ENCODE measurements around the gene SMOC1.

SMOC1 gene

DNA sequence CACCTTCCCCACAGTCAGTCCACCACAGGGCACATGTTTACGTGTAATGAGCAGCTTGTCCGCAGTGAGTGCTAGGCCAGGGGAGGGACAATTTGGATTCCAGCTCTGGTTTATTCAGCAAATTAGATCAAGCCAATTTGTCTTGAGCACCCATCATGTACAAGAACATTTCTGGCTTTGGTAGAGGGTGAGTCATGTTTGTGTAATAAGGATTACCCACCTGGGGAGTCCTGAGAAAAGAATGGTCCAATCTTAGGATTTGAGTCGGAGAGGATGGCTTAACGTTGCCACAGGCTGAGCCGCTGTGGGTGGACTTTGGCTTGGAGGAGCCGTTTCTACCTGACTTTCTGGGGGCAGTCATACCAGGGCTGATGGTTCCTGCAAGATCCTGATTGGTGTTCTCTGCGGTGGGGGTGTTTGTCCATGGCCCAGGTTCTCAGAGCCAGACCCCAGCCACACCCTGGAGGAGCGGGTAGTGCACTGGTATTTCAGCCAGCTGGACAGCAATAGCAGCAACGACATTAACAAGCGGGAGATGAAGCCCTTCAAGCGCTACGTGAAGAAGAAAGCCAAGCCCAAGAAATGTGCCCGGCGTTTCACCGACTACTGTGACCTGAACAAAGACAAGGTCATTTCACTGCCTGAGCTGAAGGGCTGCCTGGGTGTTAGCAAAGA is 143.7 kb downstream of the SMOC1 start:
- no peak overlapping the region for H2AFZ ChIP-seq (ENCODE audit: low read length)
- H4K91ac ChIP-seq (ENCODE audit: low read depth, low read length, poor library complexity), result no peak overlapping the region
- no peak overlapping the region for H4K8ac ChIP-seq (ENCODE audit: low read depth, low read length)
- H3K79me1 ChIP-seq (ENCODE audit: low read depth, low read length), result no peaks in the 10 kb centered on the region
- no peaks in the 10 kb centered on the region for H3K27me3 ChIP-seq (ENCODE audit: control insufficient read depth in 3 of 3, insufficient read depth in 3 of 3, low read depth in 1 of 3, low read length in 3 of 3)
- H3K23ac ChIP-seq (ENCODE audit: low read depth, low read length, poor library complexity), result no peak overlapping the region
- H2BK120ac ChIP-seq (ENCODE audit: low read depth, low read length), result no peak overlapping the region
- no peak overlapping the region for H3K4me2 ChIP-seq (ENCODE audit: insufficient read depth, low read length, poor library complexity, severe bottlenecking)
- H3K4me1 ChIP-seq (ENCODE audit: control insufficient read depth in 2 of 2, insufficient read depth in 1 of 2, low read depth in 1 of 2, low read length in 2 of 2), result peaks cover 0 to 7% of the 10 kb centered on the region in 2 donors
- H3K36me3 ChIP-seq (replicated peaks in 1 of 2; ENCODE audit: control insufficient read depth in 2 of 2, insufficient read depth in 2 of 2, low read length in 2 of 2), result peaks cover 63 to 98% of the 10 kb centered on the region in 2 donors
- H2BK15ac ChIP-seq (ENCODE audit: low read length), result no peak overlapping the region
- H2BK5ac ChIP-seq (ENCODE audit: low read length), result no peak overlapping the region
- H3K4me3 ChIP-seq (ENCODE audit: low read length in 2 of 2), result no peak overlapping the region
- no peak overlapping the region for H3K18ac ChIP-seq (ENCODE audit: low read length)
- no peak overlapping the region for H2BK12ac ChIP-seq (ENCODE audit: low read length)
- H3K14ac ChIP-seq (ENCODE audit: low read length), result no peak overlapping the region
- H2AK5ac ChIP-seq (ENCODE audit: low read depth, low read length), result no peak overlapping the region
- WGBS, 2 donors (ENCODE audit: extremely low coverage in 2 of 2, insufficient read length in 2 of 2, insufficient replicate concordance in 1 of 2), result no CpG with 5 or more reads among the region's 15 CpGs
- H3K9me3 ChIP-seq (replicated peaks in 1 of 2; ENCODE audit: control insufficient read depth in 2 of 2, insufficient read depth in 1 of 2, low read depth in 1 of 2, low read length in 2 of 2), result no peaks in the 10 kb centered on the region
- no peak for DNase-seq (ENCODE audit: low spot score)
- H3K9ac ChIP-seq (ENCODE audit: low read depth, low read length, poor library complexity), result no peak overlapping the region
- H3K4ac ChIP-seq (ENCODE audit: low read length), result no peak overlapping the region
- no peak overlapping the region for H3K27ac ChIP-seq (replicated peaks; ENCODE audit: low read length)

DNA sequence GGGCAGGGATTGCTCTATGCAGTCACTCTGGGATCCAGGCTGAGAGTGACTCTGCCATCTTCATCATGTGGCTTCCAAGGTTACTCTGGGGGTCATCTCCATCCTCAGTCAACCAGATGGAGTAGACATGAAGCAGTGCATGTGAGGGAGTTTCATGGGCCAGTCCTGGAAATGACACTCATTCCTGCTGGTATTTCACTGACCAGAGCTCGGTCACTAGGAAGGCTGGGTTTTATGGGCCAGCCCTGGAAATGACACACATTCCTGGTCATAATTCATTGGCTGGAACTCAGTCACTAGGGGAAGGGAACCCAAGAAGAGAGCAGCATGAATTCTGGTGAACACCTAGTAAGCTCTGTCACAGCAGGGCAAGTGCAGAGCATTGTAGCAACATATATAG is 144.7 kb downstream of the SMOC1 start:
- H3K9ac ChIP-seq (ENCODE audit: low read depth, low read length, poor library complexity), result no peak overlapping the region
- H3K9me3 ChIP-seq (replicated peaks in 1 of 2; ENCODE audit: control insufficient read depth in 2 of 2, insufficient read depth in 1 of 2, low read depth in 1 of 2, low read length in 2 of 2), result no peaks in the 10 kb centered on the region
- H3K23ac ChIP-seq (ENCODE audit: low read depth, low read length, poor library complexity), result no peak overlapping the region
- no peak overlapping the region for H4K91ac ChIP-seq (ENCODE audit: low read depth, low read length, poor library complexity)
- no peaks in the 10 kb centered on the region for H3K79me1 ChIP-seq (ENCODE audit: low read depth, low read length)
- DNase-seq (ENCODE audit: low spot score), result no peak
- WGBS, 2 donors (ENCODE audit: extremely low coverage in 2 of 2, insufficient read length in 2 of 2, insufficient replicate concordance in 1 of 2), result no CpG with 5 or more reads among the region's 1 CpG
- no peak overlapping the region for H3K27ac ChIP-seq (replicated peaks; ENCODE audit: low read length)
- no peak overlapping the region for H2AK5ac ChIP-seq (ENCODE audit: low read depth, low read length)
- H4K8ac ChIP-seq (ENCODE audit: low read depth, low read length), result no peak overlapping the region
- no peaks in the 10 kb centered on the region for H3K27me3 ChIP-seq (ENCODE audit: control insufficient read depth in 3 of 3, insufficient read depth in 3 of 3, low read depth in 1 of 3, low read length in 3 of 3)
- no peak overlapping the region for H2BK12ac ChIP-seq (ENCODE audit: low read length)
- no peak overlapping the region for H2BK5ac ChIP-seq (ENCODE audit: low read length)
- no peak overlapping the region for H3K4me3 ChIP-seq (ENCODE audit: low read length in 2 of 2)
- H2BK15ac ChIP-seq (ENCODE audit: low read length), result no peak overlapping the region
- H2BK120ac ChIP-seq (ENCODE audit: low read depth, low read length), result no peak overlapping the region
- H3K36me3 ChIP-seq (replicated peaks in 1 of 2; ENCODE audit: control insufficient read depth in 2 of 2, insufficient read depth in 2 of 2, low read length in 2 of 2), result peaks cover 65 to 98% of the 10 kb centered on the region in 2 donors
- no peak overlapping the region for H3K18ac ChIP-seq (ENCODE audit: low read length)
- H3K4me1 ChIP-seq (ENCODE audit: control insufficient read depth in 2 of 2, insufficient read depth in 1 of 2, low read depth in 1 of 2, low read length in 2 of 2), result peaks cover 0 to 7% of the 10 kb centered on the region in 2 donors
- no peak overlapping the region for H2AFZ ChIP-seq (ENCODE audit: low read length)
- H3K4me2 ChIP-seq (ENCODE audit: insufficient read depth, low read length, poor library complexity, severe bottlenecking), result no peak overlapping the region
- no peak overlapping the region for H3K14ac ChIP-seq (ENCODE audit: low read length)
- H3K4ac ChIP-seq (ENCODE audit: low read length), result no peak overlapping the region

DNA sequence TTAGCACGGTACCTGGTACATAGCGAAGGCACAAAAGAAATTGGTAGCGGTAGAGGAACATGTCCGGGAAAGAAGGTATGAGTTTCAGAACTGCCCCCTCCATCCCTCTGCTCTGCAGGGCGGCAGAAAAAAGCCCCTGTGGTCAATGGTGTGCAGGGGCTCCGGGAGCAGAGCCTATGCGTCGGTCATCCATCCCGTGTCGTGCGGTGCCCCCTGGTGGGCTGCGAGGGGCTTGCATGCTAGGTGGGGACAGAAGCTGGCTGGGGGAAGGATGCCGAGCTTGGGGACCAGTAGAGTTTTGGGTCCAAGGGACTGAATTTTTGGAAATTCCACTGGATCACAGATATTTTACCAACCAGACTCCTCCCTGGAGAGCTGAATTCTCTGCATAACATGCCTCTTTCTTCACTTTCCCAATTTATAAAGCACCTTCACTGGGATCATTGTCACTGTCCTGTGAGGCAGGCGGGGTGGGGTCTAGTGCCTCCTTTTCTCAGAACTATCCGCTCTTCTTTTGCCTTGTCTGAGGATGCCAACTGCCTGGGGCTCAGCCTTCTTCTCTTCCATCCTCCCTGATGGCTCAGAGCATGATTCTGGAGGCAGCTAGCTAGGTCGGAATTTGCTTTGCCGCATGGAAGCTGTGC is 148.7 kb downstream of the SMOC1 start:
- H2BK15ac ChIP-seq (ENCODE audit: low read length), result no peak overlapping the region
- peak overlapping the region; percentile 31 for H3K27ac ChIP-seq (replicated peaks; ENCODE audit: low read length)
- DNase-seq (ENCODE audit: low spot score), result peak; percentile 65
- peaks cover 0 to 15% of the 10 kb centered on the region in 2 donors for H3K4me1 ChIP-seq (ENCODE audit: control insufficient read depth in 2 of 2, insufficient read depth in 1 of 2, low read depth in 1 of 2, low read length in 2 of 2)
- no peak overlapping the region for H3K9ac ChIP-seq (ENCODE audit: low read depth, low read length, poor library complexity)
- no peak overlapping the region for H2BK5ac ChIP-seq (ENCODE audit: low read length)
- H2BK120ac ChIP-seq (ENCODE audit: low read depth, low read length), result no peak overlapping the region
- peaks cover 52 to 96% of the 10 kb centered on the region in 2 donors for H3K36me3 ChIP-seq (replicated peaks in 1 of 2; ENCODE audit: control insufficient read depth in 2 of 2, insufficient read depth in 2 of 2, low read length in 2 of 2)
- no peak overlapping the region for H3K23ac ChIP-seq (ENCODE audit: low read depth, low read length, poor library complexity)
- H4K8ac ChIP-seq (ENCODE audit: low read depth, low read length), result no peak overlapping the region
- no peaks in the 10 kb centered on the region for H3K27me3 ChIP-seq (ENCODE audit: control insufficient read depth in 3 of 3, insufficient read depth in 3 of 3, low read depth in 1 of 3, low read length in 3 of 3)
- H2AFZ ChIP-seq (ENCODE audit: low read length), result no peak overlapping the region
- no CpG with 5 or more reads among the region's 17 CpGs for WGBS, 2 donors (ENCODE audit: extremely low coverage in 2 of 2, insufficient read length in 2 of 2, insufficient replicate concordance in 1 of 2)
- no peak overlapping the region for H3K4me2 ChIP-seq (ENCODE audit: insufficient read depth, low read length, poor library complexity, severe bottlenecking)
- no peak overlapping the region for H3K14ac ChIP-seq (ENCODE audit: low read length)
- H3K9me3 ChIP-seq (replicated peaks in 1 of 2; ENCODE audit: control insufficient read depth in 2 of 2, insufficient read depth in 1 of 2, low read depth in 1 of 2, low read length in 2 of 2), result no peaks in the 10 kb centered on the region
- no peak overlapping the region for H2AK5ac ChIP-seq (ENCODE audit: low read depth, low read length)
- no peak overlapping the region for H3K18ac ChIP-seq (ENCODE audit: low read length)
- H3K4ac ChIP-seq (ENCODE audit: low read length), result no peak overlapping the region
- H3K79me1 ChIP-seq (ENCODE audit: low read depth, low read length), result no peaks in the 10 kb centered on the region
- H3K4me3 ChIP-seq (ENCODE audit: low read length in 2 of 2), result no peak overlapping the region
- no peak overlapping the region for H2BK12ac ChIP-seq (ENCODE audit: low read length)
- no peak overlapping the region for H4K91ac ChIP-seq (ENCODE audit: low read depth, low read length, poor library complexity)

DNA sequence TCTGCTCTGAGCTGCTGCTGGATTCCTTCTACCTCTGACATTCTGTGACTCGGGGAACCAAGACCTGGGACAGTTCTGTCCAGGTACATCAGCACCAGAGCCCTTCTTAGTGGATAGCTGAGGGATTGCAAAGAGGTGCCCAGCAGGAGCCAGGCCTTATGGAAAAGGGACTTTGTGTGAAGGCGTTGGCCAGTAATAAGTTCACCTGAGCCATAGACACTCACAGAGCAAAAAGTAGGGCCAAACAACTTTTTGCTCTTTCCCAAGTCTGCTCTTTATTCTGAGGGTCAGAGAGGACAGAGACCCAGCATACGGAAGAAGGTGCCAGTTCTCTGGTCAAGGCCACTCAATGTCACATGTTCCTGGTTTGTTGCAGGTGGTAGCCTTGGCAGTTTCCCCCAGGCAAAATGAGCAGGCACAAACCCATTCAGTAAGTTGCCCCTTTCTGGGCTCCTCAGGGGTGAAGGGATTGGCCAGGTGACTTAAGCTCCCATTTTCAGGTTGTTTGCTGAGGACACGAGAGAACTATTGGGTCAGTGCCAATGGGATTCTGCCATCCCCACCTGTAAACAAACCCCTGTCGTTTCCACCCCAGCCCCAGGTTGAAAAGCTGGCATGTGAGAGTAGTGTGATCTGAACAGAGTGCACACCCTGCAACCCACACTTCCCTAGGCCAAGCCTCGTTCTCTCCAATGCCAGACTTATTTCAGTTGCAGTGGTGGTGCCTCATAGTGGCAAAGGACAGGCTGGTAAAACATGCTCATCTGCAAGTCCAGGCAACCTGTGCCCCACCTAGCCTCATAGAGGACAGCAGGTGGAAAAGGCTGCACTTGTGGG is 150.3 kb downstream of the SMOC1 start:
- Histone ChIP-seq H2BK5ac (ENCODE audit: low read length) (no peak overlapping the region), H3K36me3 (replicated peaks in 1 of 2; ENCODE audit: control insufficient read depth in 2 of 2, insufficient read depth in 2 of 2, low read length in 2 of 2) (peaks cover 38 to 85% of the 10 kb centered on the region in 2 donors), H3K79me1 (ENCODE audit: low read depth, low read length) (no peaks in the 10 kb centered on the region), H3K27ac (replicated peaks; ENCODE audit: low read length) (no peak overlapping the region), H2BK120ac (ENCODE audit: low read depth, low read length) (no peak overlapping the region), H2BK15ac (ENCODE audit: low read length) (no peak overlapping the region), H3K14ac (ENCODE audit: low read length) (no peak overlapping the region), H3K27me3 (ENCODE audit: control insufficient read depth in 3 of 3, insufficient read depth in 3 of 3, low read depth in 1 of 3, low read length in 3 of 3) (no peaks in the 10 kb centered on the region), H2BK12ac (ENCODE audit: low read length) (no peak overlapping the region), H3K23ac (ENCODE audit: low read depth, low read length, poor library complexity) (no peak overlapping the region), H3K4me3 (ENCODE audit: low read length in 2 of 2) (no peak overlapping the region), H4K8ac (ENCODE audit: low read depth, low read length) (no peak overlapping the region), H3K18ac (ENCODE audit: low read length) (no peak overlapping the region), H3K9me3 (replicated peaks in 1 of 2; ENCODE audit: control insufficient read depth in 2 of 2, insufficient read depth in 1 of 2, low read depth in 1 of 2, low read length in 2 of 2) (no peaks in the 10 kb centered on the region), H3K9ac (ENCODE audit: low read depth, low read length, poor library complexity) (no peak overlapping the region), H2AFZ (ENCODE audit: low read length) (no peak overlapping the region), H3K4me1 (ENCODE audit: control insufficient read depth in 2 of 2, insufficient read depth in 1 of 2, low read depth in 1 of 2, low read length in 2 of 2) (peaks cover 0 to 17% of the 10 kb centered on the region in 2 donors), H3K4me2 (ENCODE audit: insufficient read depth, low read length, poor library complexity, severe bottlenecking) (no peak overlapping the region), H4K91ac (ENCODE audit: low read depth, low read length, poor library complexity) (no peak overlapping the region), H3K4ac (ENCODE audit: low read length) (no peak overlapping the region), H2AK5ac (ENCODE audit: low read depth, low read length) (no peak overlapping the region)
- no peak for DNase-seq (ENCODE audit: low spot score)
- WGBS, 2 donors (ENCODE audit: extremely low coverage in 2 of 2, insufficient read length in 2 of 2, insufficient replicate concordance in 1 of 2), result no CpG with 5 or more reads among the region's 6 CpGs

Data from neuronal stem cell (in vitro differentiated cells).